ENCODE measurements around the gene GLIPR2.
"Not testable (repeated sequence)": the region's sequence is repeated elsewhere in the genome, so short reads cannot be mapped to it uniquely, and the experiment has no call there.

GLIPR2 gene

GRCh38 chr9:36156116-36156515 is 19.6 kb downstream of the GLIPR2 start:
- no peak for TF ChIP-seq CTCF (IDR thresholded peaks at IDR 0.05; ENCODE audit: low read depth, low read length, missing control alignments)
- DNase-seq (ENCODE audit: low read depth), result no peak
- no peak overlapping the region for H3K4me3 ChIP-seq (ENCODE audit: low read depth, low read length)

- H3K4me3 ChIP-seq (ENCODE audit: low read depth, low read length), result no peak overlapping the region
- no peak for TF ChIP-seq CTCF (IDR thresholded peaks at IDR 0.05; ENCODE audit: low read depth, low read length, missing control alignments)
- no peak for DNase-seq (ENCODE audit: low read depth)
These were observed 21.6 kb downstream of the GLIPR2 start for GRCh38 chr9:36158122-36158521.

- DNase-seq (ENCODE audit: low read depth), result no peak
- TF ChIP-seq CTCF (IDR thresholded peaks at IDR 0.05; ENCODE audit: low read depth, low read length, missing control alignments), result no peak
- no peak overlapping the region for H3K4me3 ChIP-seq (ENCODE audit: low read depth, low read length)
These were observed 22.4 kb downstream of the GLIPR2 start for GRCh38 chr9:36158917-36159316.

GRCh38 chr9:36159509-36159908 is 23.0 kb downstream of the GLIPR2 start:
- not testable (repeated sequence) for H3K4me3 ChIP-seq (ENCODE audit: low read depth, low read length); DNase-seq (ENCODE audit: low read depth)

GRCh38 chr9:36160126-36160525 is 23.6 kb downstream of the GLIPR2 start:
- not testable (repeated sequence) for DNase-seq (ENCODE audit: low read depth); H3K4me3 ChIP-seq (ENCODE audit: low read depth, low read length)

GRCh38 chr9:36161187-36161586 is 24.7 kb downstream of the GLIPR2 start:
- no peak for DNase-seq (ENCODE audit: low read depth)
- no peak overlapping the region for H3K4me3 ChIP-seq (ENCODE audit: low read depth, low read length)
- TF ChIP-seq CTCF (IDR thresholded peaks at IDR 0.05; ENCODE audit: low read depth, low read length, missing control alignments), result no peak

GRCh38 chr9:36162211-36162738 is 25.7 kb downstream of the GLIPR2 start:
- no peak for DNase-seq (ENCODE audit: low read depth)
- no peak for TF ChIP-seq CTCF (IDR thresholded peaks at IDR 0.05; ENCODE audit: low read depth, low read length, missing control alignments)
- no peak overlapping the region for H3K4me3 ChIP-seq (ENCODE audit: low read depth, low read length)

GRCh38 chr9:36163049-36163785 is 26.7 kb downstream of the GLIPR2 start:
- DNase-seq (ENCODE audit: low read depth), result no peak
- no peak for TF ChIP-seq CTCF (IDR thresholded peaks at IDR 0.05; ENCODE audit: low read depth, low read length, missing control alignments)
- H3K4me3 ChIP-seq (ENCODE audit: low read depth, low read length), result no peak overlapping the region
